ENCODE data around the gene ARHGEF19. TPM values are rescaled to one million over a fixed set of nuclear protein-coding genes. Genes with fewer than 3 reads are reported as not detected.

ARHGEF19 gene
- total RNA-seq, 1 experiment from 2014 or later = 13.8 TPM

DNA sequence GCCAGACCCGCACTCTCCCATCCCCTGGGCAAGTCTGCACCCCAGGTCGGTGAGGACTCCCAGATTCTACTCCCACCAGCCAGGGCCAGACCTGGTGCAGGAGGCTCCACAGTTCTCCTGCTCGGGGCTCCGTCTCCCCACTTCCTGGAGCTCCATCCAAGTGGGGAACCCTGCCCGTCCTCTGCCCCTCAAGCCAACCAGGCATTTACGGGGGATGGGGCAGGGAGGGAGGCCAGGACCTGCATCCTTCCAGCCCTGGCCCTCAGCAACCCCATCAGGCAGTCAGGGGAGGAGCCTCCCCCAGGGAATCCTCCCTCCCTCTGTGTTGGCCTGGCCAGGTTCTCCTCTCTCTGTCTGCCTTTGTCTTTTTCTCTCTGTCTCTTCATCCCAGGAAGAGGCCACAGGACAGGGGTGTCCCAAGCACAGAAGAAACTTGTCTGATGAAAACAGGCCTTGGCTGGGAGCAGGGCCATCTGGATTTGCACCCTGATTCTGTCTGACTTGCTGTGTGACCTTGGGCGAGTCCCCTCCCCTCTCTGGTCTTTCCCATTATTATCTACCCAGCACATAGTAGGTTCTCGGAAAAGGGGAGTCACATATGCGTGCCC is 38.1 kb downstream of the ARHGEF19 start:
- Histone ChIP-seq H3K79me2 (ENCODE audit: low read length) (peaks cover 42% of the 10 kb centered on the region), H3K9me3 (ENCODE audit: low read length) (no peaks in the 10 kb centered on the region), H3F3A (ENCODE audit: low read length, unreplicated experiment) (peaks cover 6% of the 10 kb centered on the region), H3K27ac (ENCODE audit: low read length) (peak overlapping the region; percentile 91), H3K4me2 (ENCODE audit: low read length) (peak overlapping the region; percentile 67), H4K20me1 (ENCODE audit: low read length) (no peaks in the 10 kb centered on the region), H3K27me3 (ENCODE audit: low read length) (no peaks in the 10 kb centered on the region), H3K9ac (ENCODE audit: low read length) (peak overlapping the region; percentile 71), H3K4me1 (ENCODE audit: insufficient read depth, low read length) (peaks cover 81% of the 10 kb centered on the region), H3K36me3 (ENCODE audit: low read depth, low read length) (no peaks in the 10 kb centered on the region), H3K9me2 (replicated peaks; ENCODE audit: low read length) (no peaks in the 10 kb centered on the region), H2AFZ (ENCODE audit: low read length) (no peak overlapping the region), H3K4me3 (ENCODE audit: low read length) (no peak overlapping the region)
- TF ChIP-seq CTCF (conservative IDR thresholded peaks at IDR 0.05; ENCODE audit: low read depth, low read length) = no peak
- TF ChIP-seq EZH2 (IDR thresholded peaks at IDR 0.05; ENCODE audit: low read length, unreplicated experiment) = no peak
- TF ChIP-seq EZH2phosphoT487 (IDR thresholded peaks at IDR 0.05; ENCODE audit: borderline replicate concordance, low read length) = no peak
- intact Hi-C loops (cut with micrococcal nuclease) = no loop called here
- BruUV-seq (replicated peaks) = no TSS peak
- peak; percentile 50 for DNase-seq
- POLR2A ChIA-PET (ENCODE audit: unreplicated experiment) = interaction anchor here (1.1 kb wide), 1 partner anchor 18 kb away, joined by 3 read pairs; no protein-coding TSS in a partner anchor
- ATAC-seq = peak; percentile 11
- CTCF ChIA-PET = no interaction called here

DNA sequence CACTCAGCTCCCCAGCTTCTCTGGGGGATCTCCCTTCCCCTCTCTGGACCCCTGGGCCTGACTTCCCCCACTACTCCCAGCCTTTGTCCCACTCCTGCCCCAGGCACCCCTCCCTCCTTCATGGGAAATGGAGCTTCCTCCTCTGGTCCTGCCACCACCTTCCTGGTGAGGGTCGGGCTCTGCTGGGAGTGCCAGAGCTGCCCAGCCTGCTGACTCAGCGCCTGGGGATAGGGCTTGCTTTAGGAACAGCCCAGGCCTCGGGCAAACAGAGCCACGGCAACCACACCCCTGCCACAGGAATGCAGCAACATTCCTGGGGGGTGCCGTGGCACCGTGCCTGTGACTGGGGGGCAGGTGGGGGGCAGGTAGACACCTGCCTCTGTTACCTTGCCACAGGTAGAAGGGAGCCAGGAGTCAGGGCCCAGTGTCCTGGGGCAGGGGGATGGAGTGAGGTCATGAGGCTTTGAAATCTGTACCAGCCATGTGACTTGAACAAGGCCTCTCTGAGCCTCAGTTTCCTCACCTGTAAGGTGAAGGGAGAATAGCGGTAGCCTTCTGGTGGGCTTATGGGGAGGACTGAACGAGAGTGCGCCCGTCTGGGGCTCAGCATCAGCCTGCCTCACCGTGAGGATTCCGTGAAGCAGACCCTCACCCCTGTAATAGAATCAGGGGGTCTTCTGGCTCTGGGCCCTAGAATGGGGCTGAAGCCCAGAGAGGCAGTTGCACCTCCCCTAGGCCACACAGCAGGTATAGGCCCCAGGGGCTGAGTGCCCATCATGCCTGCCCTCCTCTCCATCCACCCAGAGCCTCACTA is 38.8 kb downstream of the ARHGEF19 start:
- BruUV-seq (replicated peaks) = TSS peak; percentile 48
- Histone ChIP-seq H3K27me3 (ENCODE audit: low read length) (no peaks in the 10 kb centered on the region), H3K9ac (ENCODE audit: low read length) (peak overlapping the region; percentile 71), H3K27ac (ENCODE audit: low read length) (peak overlapping the region; percentile 91), H3K4me1 (ENCODE audit: insufficient read depth, low read length) (peaks cover 79% of the 10 kb centered on the region), H3F3A (ENCODE audit: low read length, unreplicated experiment) (peaks cover 6% of the 10 kb centered on the region), H3K4me3 (ENCODE audit: low read length) (peak overlapping the region; percentile 3; the same call in 1 of the 2 replicates), H3K36me3 (ENCODE audit: low read depth, low read length) (no peaks in the 10 kb centered on the region), H3K9me3 (ENCODE audit: low read length) (no peaks in the 10 kb centered on the region), H3K4me2 (ENCODE audit: low read length) (peak overlapping the region; percentile 67), H3K9me2 (replicated peaks; ENCODE audit: low read length) (no peaks in the 10 kb centered on the region), H4K20me1 (ENCODE audit: low read length) (no peaks in the 10 kb centered on the region), H3K79me2 (ENCODE audit: low read length) (peaks cover 37% of the 10 kb centered on the region), H2AFZ (ENCODE audit: low read length) (no peak overlapping the region)
- peak; percentile 98 for DNase-seq
- ChIA-PET POLR2A (ENCODE audit: unreplicated experiment) (interaction anchor here (0.5 to 1.0 kb wide), 5 partner anchors 8 to 26 kb away, joined by 3 to 5 read pairs (median 4); no protein-coding TSS in a partner anchor), CTCF (no interaction called here)
- TF ChIP-seq EZH2 (IDR thresholded peaks at IDR 0.05; ENCODE audit: low read length, unreplicated experiment) (no peak), CTCF (conservative IDR thresholded peaks at IDR 0.05; ENCODE audit: low read depth, low read length) (no peak), EZH2phosphoT487 (IDR thresholded peaks at IDR 0.05; ENCODE audit: borderline replicate concordance, low read length) (no peak)
- peak; percentile 78 for ATAC-seq
- intact Hi-C loops (cut with micrococcal nuclease) = no loop called here
